Fibroblast of the aortic adventitia (primary cell): Measurements from ENCODE around the gene FAM118A. TPM values are rescaled to one million over a fixed set of nuclear protein-coding genes. Genes with fewer than 3 reads are reported as not detected.

ENCODE experiments used
- DNase-seq: peaks from one replicate; pipeline ENCODE4 v3.0.0-alpha.2; 2010; ENCODE audit warnings: low read depth
- H3K4me3 ChIP-seq: 2 replicates; pipeline ENCODE4 v1.5.1; 2011; ENCODE audit warnings: low read depth, mild to moderate bottlenecking, control low read depth, low read length, moderate library complexity
- CTCF ChIP-seq: IDR thresholded peaks from 2 replicates; pipeline ENCODE4 v1.5.1; 2011; ENCODE audit warnings: mild to moderate bottlenecking, low read length, control low read depth, inconsistent platforms; ENCODE audit not compliant: insufficient read depth
- total RNA-seq: library from RNA; depleted of rRNA; stranded (reverse); fragments of >200 nt; gene quantifications from 2 replicates; pipeline ENCODE4 v1.2.3, GENCODE V29; 2012; ENCODE audit warnings: low replicate concordance

Gene FAM118A
- total RNA-seq, 1 donor: 18.4 TPM

GRCh38 chr22:45265535-45265934 is 44.2 kb upstream of the FAM118A start:
- DNase-seq: peak; percentile 22
- no peak for TF ChIP-seq CTCF
- H3K4me3 ChIP-seq: no peak overlapping the region

GRCh38 chr22:45268167-45268957 is 41.4 kb upstream of the FAM118A start:
- peak overlapping the region; percentile 70 for H3K4me3 ChIP-seq
- no peak for DNase-seq
- no peak for TF ChIP-seq CTCF

GRCh38 chr22:45268958-45269844 is 40.5 kb upstream of the FAM118A start:
- peak overlapping the region; percentile 70 for H3K4me3 ChIP-seq
- peak; percentile 57 for TF ChIP-seq CTCF
- peak; percentile 70 for DNase-seq

- no peak for TF ChIP-seq CTCF
- H3K4me3 ChIP-seq: no peak overlapping the region
- DNase-seq: no peak
These were observed 39.4 kb upstream of the FAM118A start for GRCh38 chr22:45270095-45271020.

GRCh38 chr22:45271667-45272201 is 38.0 kb upstream of the FAM118A start:
- no peak overlapping the region for H3K4me3 ChIP-seq
- TF ChIP-seq CTCF: no peak
- DNase-seq: no peak

- H3K4me3 ChIP-seq: no peak overlapping the region
- TF ChIP-seq CTCF: no peak
- DNase-seq: no peak
These were observed 37.2 kb upstream of the FAM118A start for GRCh38 chr22:45272498-45272897.
